NOMO-1 treated with dmso at 0.1 percent for 144 hours (cell line): ENCODE results near the gene PPCDC.

Source experiments
- DNase-seq: peaks from one replicate; lab custom pipeline; 2025; ENCODE audit not compliant: unreplicated experiment; lab: John Stamatoyannopoulos, UW

The PPCDC gene

GRCh38 chr15:75023181-75023871 is at the start of gene PPCDC:
Gene PPCDC (plus strand): TSS chr15:75023590. CDS start chr15:75028319, 4,729 bp downstream.
- peak; percentile 95 for DNase-seq

- DNase-seq, result no peak
Measured at GRCh38 chr15:74976159-74976558, 47.2 kb upstream of the PPCDC start.

- DNase-seq, result no peak
Measured at GRCh38 chr15:74977599-74977998, 45.8 kb upstream of the PPCDC start.

GRCh38 chr15:74978077-74978476 is 45.3 kb upstream of the PPCDC start:
- no peak for DNase-seq

- DNase-seq, result no peak
Measured at GRCh38 chr15:74978503-74978902, 44.9 kb upstream of the PPCDC start.

GRCh38 chr15:74982183-74982582 is 41.2 kb upstream of the PPCDC start:
- DNase-seq, result no peak

GRCh38 chr15:74983725-74984231 is 39.6 kb upstream of the PPCDC start:
- peak; percentile 22 for DNase-seq

- no peak for DNase-seq
Measured at GRCh38 chr15:74988007-74988800, 35.2 kb upstream of the PPCDC start.

GRCh38 chr15:74989527-74989926 is 33.9 kb upstream of the PPCDC start:
- DNase-seq, result no peak

GRCh38 chr15:74992619-74993018 is 30.8 kb upstream of the PPCDC start:
- no peak for DNase-seq

GRCh38 chr15:74994236-74994635 is 29.2 kb upstream of the PPCDC start:
- DNase-seq, result no peak

- no peak for DNase-seq
Measured at GRCh38 chr15:74994685-74995084, 28.7 kb upstream of the PPCDC start.

- peak; percentile 82 for DNase-seq
Measured at GRCh38 chr15:74995182-74995778, 28.1 kb upstream of the PPCDC start, which contains the start of gene SCAMP5. Gene SCAMP5 (plus strand): TSS chr15:74995563. CDS start chr15:75011840, 16,277 bp downstream.

- DNase-seq, result no peak
Measured at GRCh38 chr15:74995779-74996765, 27.3 kb upstream of the PPCDC start.

- DNase-seq, result no peak
Measured at GRCh38 chr15:74997141-74997540, 26.2 kb upstream of the PPCDC start.

GRCh38 chr15:74997543-74997942 is 25.8 kb upstream of the PPCDC start:
- DNase-seq, result no peak

- no peak for DNase-seq
Measured at GRCh38 chr15:75001310-75001709, 22.1 kb upstream of the PPCDC start.

GRCh38 chr15:75002398-75002797 is 21.0 kb upstream of the PPCDC start:
- no peak for DNase-seq

- DNase-seq, result no peak
Measured at GRCh38 chr15:75007216-75007615, 16.2 kb upstream of the PPCDC start.

- peak; percentile 16 for DNase-seq
Measured at GRCh38 chr15:75008221-75008625, 15.2 kb upstream of the PPCDC start.
